Upper lobe of right lung (tissue), 1 donor: ENCODE data around the gene PTGR3. TPM values are rescaled to one million over a fixed set of nuclear protein-coding genes. Genes with fewer than 3 reads are reported as not detected.

Experiments used
- ATAC-seq: fragments of 200-7000 bp; cut with Tn5 transposase; one replicate; pipeline ENCODE4 v1.9.1; 2020; ENCODE audit warnings: mild to moderate bottlenecking, moderate library complexity
- DNase-seq: peaks from one replicate; pipeline ENCODE4 v3.0.0-alpha.2; 2020
- H3K27ac ChIP-seq: fragments of 200-600 bp; one replicate; pipeline ENCODE4 v1.8.0; 2022
- H3K27me3 ChIP-seq: fragments of 200-600 bp; one replicate; pipeline ENCODE4 v1.8.0; 2022; ENCODE audit warnings: mild to moderate bottlenecking
- H3K36me3 ChIP-seq: fragments of 200-600 bp; one replicate; pipeline ENCODE4 v1.8.0; 2022
- H3K4me1 ChIP-seq: fragments of 200-600 bp; one replicate; pipeline ENCODE4 v1.8.0; 2022
- H3K4me3 ChIP-seq: fragments of 200-600 bp; one replicate; pipeline ENCODE4 v1.8.0; 2022; ENCODE audit warnings: mild to moderate bottlenecking
- H3K9me3 ChIP-seq: fragments of 200-600 bp; one replicate; pipeline ENCODE4 v1.8.0; 2022
- intact Hi-C: fragments of 100-400 bp; cut with DNase I; formaldehyde crosslinking; loops from one replicate; pipeline ENCODE4 v1.11.0; 2022
- total RNA-seq: library from RNA; stranded (reverse); fragmentation: NEBNext Ultra II Directional; extraction: Animal tissue kit (Norgen Biotek cat#: 25700); gene quantifications from one replicate; pipeline ENCODE4 v1.2.1, GENCODE V29; 2021
- TF ChIP-seq, protein P1 (sequence below): fragments of 200-600 bp; IDR thresholded peaks from one replicate; pipeline ENCODE4 v1.8.0; 2022; ENCODE audit warnings: antibody characterized with exemption
- donor health status: DM: no; HTN: yes; CAD: no; lungs with severe emphysema.

PTGR3 gene
- total RNA-seq, 1 donor from 2014 or later = 27.7 TPM

DNA sequence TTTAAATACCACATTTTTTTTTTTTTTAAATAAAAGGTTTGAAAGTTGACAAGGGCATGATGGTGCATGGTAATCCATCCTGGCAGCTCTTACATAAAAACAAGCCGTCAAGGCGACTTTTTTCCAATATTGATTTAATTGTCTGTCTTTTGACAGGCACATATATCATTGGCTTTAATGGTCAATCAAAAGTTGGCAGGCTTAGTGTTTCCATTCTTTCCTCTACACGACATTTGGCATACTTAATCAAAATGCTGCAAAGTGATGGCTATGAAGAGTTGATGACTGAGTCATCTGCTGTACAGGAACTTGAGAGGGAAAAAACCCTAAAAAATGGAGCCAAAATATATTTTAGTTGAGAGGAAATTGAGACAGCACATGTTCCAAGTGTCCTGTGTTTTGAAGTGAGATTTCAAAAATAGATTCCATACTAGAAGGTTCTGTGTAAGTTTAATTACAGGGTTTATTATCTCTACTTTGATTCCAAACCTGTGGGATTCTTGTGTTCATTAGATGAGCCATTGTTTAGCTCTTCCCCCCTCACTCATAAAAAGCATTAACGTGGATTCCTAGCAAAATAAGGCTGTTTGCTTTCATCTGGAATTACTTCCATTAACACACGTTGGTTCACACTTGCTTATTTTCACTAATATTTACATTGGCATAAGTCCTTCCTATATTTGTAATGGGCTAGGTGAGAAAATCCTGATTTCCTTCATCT, 4.8 kb upstream of the PTGR3 start:
- DNase-seq (no peak), ATAC-seq (no peak)
- no peak overlapping the region for H3K27ac ChIP-seq
- H3K4me1 ChIP-seq = peaks cover 59% of the 10 kb centered on the region
- intact Hi-C loops = no loop called here
- H3K9me3 ChIP-seq = no peaks in the 10 kb centered on the region
- H3K27me3 ChIP-seq = no peaks in the 10 kb centered on the region
- TF ChIP-seq, protein P1, sequence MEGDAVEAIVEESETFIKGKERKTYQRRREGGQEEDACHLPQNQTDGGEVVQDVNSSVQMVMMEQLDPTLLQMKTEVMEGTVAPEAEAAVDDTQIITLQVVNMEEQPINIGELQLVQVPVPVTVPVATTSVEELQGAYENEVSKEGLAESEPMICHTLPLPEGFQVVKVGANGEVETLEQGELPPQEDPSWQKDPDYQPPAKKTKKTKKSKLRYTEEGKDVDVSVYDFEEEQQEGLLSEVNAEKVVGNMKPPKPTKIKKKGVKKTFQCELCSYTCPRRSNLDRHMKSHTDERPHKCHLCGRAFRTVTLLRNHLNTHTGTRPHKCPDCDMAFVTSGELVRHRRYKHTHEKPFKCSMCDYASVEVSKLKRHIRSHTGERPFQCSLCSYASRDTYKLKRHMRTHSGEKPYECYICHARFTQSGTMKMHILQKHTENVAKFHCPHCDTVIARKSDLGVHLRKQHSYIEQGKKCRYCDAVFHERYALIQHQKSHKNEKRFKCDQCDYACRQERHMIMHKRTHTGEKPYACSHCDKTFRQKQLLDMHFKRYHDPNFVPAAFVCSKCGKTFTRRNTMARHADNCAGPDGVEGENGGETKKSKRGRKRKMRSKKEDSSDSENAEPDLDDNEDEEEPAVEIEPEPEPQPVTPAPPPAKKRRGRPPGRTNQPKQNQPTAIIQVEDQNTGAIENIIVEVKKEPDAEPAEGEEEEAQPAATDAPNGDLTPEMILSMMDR = no peak
- peak overlapping the region; percentile 76 for H3K4me3 ChIP-seq
- H3K36me3 ChIP-seq = no peaks in the 10 kb centered on the region

DNA sequence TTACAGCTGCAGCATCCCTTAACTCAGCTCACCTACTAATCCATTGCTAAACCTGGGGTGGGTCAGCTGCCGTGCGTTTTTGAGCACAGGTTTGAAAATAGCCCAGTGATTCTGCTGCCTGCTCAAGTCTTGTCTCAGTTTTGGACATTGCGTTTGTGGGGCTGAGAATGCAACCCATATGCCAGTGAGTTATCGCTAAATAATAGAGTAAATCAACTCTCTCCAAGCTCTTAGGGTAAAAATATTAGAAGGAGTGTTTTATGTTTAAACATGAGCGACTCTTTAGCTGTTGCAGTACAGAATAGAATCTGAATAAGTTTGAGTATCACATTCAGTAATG, 3.8 kb upstream of the PTGR3 start:
- TF ChIP-seq, protein P1 = no peak
- Histone ChIP-seq H3K36me3 (no peaks in the 10 kb centered on the region), H3K27me3 (no peaks in the 10 kb centered on the region), H3K4me1 (peaks cover 55% of the 10 kb centered on the region), H3K27ac (peak overlapping the region; percentile 4), H3K9me3 (no peaks in the 10 kb centered on the region), H3K4me3 (peak overlapping the region; percentile 76)
- intact Hi-C loops = no loop called here
- no peak for ATAC-seq
- DNase-seq = no peak

DNA sequence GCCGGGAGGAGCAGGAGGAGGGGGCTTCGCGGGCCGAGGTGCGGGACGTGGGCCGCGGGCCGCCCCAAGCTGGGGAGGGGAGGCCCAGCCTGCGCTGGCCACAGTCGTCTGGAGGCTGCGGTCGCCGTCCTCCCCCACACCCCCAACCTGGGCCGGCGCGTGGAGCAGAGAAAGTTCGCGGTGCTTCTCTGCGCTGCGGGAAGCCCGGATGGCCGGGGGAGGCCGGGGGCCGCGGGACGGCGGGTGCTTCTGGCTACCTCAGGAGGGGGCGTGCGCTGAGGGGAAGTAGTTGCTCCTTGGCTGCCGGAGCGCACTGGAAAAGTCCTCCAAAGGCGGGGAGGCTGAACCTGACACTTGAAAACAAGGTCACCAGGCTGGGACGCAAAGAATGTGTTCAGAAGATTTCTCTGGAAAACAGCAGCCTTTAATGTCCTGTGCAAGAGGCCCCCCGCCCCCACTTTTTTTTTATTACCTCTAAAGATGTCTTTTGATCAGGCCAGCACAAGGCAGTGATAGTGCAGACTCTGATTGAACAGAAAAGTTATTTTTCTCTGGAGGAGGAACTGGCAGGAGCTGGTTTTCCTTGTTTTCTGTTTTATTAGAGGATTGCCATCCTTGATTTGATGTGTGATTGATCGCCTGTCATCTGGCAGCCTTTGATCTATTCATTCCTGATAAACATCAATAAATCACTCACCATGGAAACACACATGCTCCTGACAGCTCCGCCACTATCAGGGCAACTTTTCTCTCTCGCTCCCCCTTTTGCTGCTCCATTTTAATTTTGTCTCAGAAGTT, 3.2 kb upstream of the PTGR3 start:
- Histone ChIP-seq H3K4me3 (peak overlapping the region; percentile 76), H3K4me1 (peaks cover 53% of the 10 kb centered on the region), H3K27ac (peak overlapping the region; percentile 66), H3K9me3 (no peaks in the 10 kb centered on the region), H3K27me3 (no peaks in the 10 kb centered on the region), H3K36me3 (no peaks in the 10 kb centered on the region)
- TF ChIP-seq, protein P1 = no peak
- intact Hi-C loops = no loop called here
- ATAC-seq (no peak), DNase-seq (peak; percentile 78)

DNA sequence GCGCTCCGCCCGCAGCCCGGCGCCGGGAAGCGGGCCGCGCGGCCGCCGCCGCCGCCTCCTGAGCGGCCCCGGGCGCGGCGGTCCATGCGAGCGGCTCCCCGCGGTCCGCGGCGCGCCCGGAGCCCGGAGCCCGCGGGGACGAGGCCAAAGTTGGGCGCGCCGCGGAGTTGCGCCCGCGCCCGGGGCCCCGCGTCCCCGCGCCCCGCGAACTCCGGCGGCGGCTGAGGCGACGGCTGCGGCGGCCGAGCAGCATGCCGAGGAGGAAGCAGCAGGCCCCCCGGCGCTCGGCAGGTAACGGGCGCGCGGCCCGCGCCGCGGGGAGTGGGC, 2.6 kb upstream of the PTGR3 start:
- H3K9me3 ChIP-seq = no peaks in the 10 kb centered on the region
- no peaks in the 10 kb centered on the region for H3K27me3 ChIP-seq
- H3K4me3 ChIP-seq = peak overlapping the region; percentile 76
- intact Hi-C loops = no loop called here
- H3K27ac ChIP-seq = peak overlapping the region; percentile 66
- no peak for ATAC-seq
- no peaks in the 10 kb centered on the region for H3K36me3 ChIP-seq
- no peak for DNase-seq
- TF ChIP-seq, protein P1 = no peak
- H3K4me1 ChIP-seq = peaks cover 53% of the 10 kb centered on the region

DNA sequence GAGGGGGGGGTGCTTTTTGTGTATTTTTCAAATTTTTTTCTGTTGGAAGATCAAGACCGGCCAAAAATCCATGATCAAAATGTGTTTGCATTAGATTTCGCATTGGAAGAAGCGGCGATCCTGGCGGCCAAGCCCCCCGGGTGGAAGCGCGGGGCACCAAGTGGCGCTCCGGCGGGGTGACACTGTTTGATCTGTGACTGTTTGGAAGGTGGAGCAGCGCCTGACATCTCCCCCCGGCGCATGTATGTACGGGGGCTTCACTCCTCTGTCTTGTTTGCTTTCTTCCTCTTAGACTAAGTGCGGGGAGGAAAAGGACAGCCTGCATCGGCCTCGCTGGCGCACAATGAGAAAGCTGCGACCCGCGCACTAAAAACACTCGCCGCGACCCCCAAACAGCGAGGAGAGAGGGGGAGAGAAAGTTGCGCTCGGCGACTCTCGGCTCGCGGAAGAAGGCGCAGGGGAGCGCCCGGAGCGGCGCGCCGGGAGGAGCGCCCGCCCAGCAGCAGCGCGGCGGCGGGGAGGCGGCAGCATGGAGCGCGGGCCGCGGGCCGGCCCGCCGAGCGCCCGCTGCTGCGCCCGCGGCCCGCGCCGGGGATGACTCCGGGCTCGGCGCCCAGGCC, 2.2 kb upstream of the PTGR3 start:
- Histone ChIP-seq H3K9me3 (no peaks in the 10 kb centered on the region), H3K4me3 (peak overlapping the region; percentile 84), H3K4me1 (peaks cover 53% of the 10 kb centered on the region), H3K27me3 (no peaks in the 10 kb centered on the region), H3K36me3 (no peaks in the 10 kb centered on the region), H3K27ac (peak overlapping the region; percentile 98)
- DNase-seq (no peak), ATAC-seq (no peak)
- TF ChIP-seq, protein P1 = no peak
- intact Hi-C loops = no loop called here
